Fibroblast of gingiva (primary cell): Measurements from ENCODE around the gene TOR3A.

Experiments
- DNase-seq: peaks from one replicate; pipeline ENCODE4 v3.0.0-alpha.2; 2011; ENCODE audit warnings: low read depth

Gene TOR3A

GRCh38 chr1:179066471-179066870 is 15.4 kb upstream of the TOR3A start:
- no peak for DNase-seq

DNA sequence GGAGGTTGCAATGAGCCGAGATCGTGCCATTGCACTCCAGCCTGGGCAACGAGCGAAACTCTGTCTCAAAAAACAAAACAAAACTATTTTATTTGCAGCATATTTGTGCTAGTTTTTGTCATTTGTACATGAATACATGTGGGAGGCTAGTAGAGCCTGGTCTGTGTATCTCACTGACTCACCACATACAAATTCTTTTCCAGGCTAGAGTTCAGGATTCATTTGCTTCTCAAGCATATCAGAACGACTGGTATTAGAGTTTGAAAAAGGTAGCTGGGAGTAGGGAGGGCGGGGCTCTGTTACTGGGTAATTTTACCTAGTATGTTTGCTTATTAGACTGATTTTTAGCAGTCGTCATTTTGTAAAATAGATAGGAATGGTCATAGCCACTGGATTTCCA is 4.5 kb upstream of the TOR3A start:
- peak; percentile 28 for DNase-seq

- peak; percentile 75 for DNase-seq
These were observed 2.6 kb upstream of the TOR3A start for GRCh38 chr1:179079113-179079761.

- no peak for DNase-seq
These were observed 794 bp upstream of the TOR3A start for GRCh38 chr1:179080866-179081686.

GRCh38 chr1:179082333-179082998 is 596 bp downstream of the TOR3A start:
- DNase-seq: no peak

- DNase-seq: no peak
These were observed 1.1 kb downstream of the TOR3A start for GRCh38 chr1:179082999-179083335.

DNA sequence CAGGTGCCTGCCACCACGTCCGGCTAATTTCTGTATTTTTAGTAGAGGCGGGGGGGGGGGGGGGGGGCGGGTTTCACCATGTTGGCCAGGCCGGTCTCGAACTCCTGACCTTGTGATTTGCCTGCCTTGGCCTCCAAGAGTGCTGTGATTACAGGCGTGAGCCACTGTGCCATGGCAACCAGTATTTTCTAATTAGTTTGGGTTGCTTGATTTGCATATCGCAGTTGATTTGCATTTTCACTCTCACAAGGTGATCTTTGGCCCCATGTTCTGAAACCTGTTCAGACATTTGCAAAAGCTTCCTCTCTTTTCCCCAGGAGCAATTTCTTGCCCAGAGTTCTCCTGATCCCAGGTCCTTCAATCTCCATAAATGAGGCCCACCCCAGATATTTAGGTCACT is 1.7 kb downstream of the TOR3A start:
- no peak for DNase-seq

GRCh38 chr1:179087665-179088064 is 5.8 kb downstream of the TOR3A start:
- DNase-seq: no peak

DNA sequence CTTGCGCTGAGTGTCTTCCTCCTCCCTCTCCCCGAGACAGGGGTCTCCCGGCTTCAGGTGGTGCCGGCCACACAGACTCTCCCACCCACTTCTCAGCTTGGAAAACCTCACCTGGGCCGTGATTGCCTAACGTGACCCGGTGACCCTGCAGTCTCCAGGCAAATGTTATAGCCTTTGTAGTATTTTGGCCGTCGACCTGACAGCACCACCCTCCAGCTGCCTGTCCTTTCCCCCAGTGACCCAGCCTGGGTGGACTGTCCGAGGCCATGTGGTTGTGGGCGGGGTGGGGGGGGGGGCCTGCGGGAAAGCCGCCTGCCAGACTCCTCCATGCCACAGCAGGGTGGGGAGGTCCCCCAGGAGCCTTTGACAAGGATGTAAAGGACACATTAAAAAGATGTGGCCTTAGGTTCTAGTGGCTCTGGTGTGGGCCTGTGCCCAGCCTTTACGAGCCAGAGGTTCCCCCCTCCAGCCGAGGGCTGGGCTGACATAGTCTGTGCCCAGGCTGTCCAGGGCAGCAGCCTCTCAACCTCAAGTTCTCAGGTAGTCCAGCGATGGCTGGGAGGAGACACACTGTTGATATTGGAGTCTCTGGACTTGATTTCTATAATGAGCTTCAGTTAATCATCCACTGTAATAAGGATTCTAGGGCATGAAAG is 8.1 kb downstream of the TOR3A start:
- DNase-seq: no peak

GRCh38 chr1:179090522-179090921 is 8.7 kb downstream of the TOR3A start:
- DNase-seq: no peak

DNA sequence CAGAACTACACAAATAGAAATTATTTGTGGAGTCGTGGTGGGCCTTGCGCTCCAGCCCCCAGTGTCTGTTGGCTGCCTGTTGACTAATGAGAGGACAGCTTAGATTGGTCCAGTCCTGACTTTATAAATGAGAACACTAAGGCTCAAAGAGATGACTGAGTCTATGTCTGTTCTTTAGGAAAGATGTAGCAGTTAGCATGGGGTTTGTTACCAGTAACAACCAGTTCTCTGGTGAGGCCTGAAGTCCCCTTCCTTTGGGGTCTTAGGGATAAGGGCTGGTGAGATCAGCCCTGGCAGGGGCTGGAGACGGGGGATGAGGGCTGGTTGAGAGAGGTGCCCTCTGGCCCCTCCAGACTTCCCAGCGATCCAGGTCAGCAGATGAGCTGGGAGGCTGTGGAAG is 9.1 kb downstream of the TOR3A start:
- DNase-seq: no peak

GRCh38 chr1:179091691-179092165 is 9.9 kb downstream of the TOR3A start:
- peak; percentile 99 for DNase-seq

DNA sequence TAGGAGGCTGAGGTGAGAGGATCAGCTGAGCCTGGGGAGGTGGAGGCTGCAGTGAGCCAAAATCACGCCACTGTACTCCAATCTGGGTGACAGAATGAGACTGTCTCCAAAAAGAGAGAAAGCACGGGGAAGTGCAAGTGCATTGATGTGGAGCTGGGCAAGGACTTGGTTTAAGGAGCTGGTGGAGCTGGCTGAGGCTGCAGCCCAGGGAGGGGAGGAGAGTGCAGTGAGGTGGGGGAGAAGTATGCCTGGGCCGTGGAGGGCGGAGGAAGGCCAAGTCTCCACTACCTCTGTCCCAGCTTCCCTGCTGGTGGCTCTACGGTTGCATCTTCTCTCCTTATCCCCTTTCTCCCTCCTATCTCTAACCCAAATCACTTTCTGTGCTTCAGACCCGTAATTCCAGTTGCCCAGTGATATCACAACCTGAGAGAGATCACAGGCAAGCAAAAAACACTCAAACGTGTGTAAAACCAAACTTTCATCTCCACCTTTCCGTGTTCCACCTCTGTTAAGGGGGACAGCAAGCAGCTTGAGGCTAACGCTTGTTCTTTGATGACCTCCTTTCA is 11.1 kb downstream of the TOR3A start:
- no peak for DNase-seq

GRCh38 chr1:179094818-179095217 is 12.9 kb downstream of the TOR3A start:
- no peak for DNase-seq

DNA sequence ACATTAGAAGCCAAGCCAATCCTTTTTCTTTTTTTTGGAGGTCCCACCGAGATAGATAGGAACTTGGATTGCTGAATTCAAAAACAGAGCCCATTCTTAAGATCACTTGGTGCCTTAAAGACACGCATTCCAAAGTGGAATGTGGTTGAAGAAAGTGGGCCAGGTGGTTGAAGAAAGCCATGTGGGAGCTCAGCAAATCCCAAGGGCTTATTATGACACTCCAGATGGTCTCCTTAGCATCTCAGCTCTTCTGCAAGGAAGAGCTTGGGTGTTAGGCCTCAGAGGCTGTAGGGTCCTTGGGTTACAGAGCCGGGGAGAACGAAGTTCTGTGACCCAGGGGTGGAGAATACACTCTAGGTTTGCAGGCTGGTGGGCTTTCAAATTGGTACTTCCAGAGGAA is 13.5 kb downstream of the TOR3A start:
- DNase-seq: peak; percentile 37

- no peak for DNase-seq
These were observed 14.1 kb downstream of the TOR3A start for GRCh38 chr1:179095924-179096323.

- DNase-seq: no peak
These were observed 18.0 kb downstream of the TOR3A start for GRCh38 chr1:179099891-179100290.

DNA sequence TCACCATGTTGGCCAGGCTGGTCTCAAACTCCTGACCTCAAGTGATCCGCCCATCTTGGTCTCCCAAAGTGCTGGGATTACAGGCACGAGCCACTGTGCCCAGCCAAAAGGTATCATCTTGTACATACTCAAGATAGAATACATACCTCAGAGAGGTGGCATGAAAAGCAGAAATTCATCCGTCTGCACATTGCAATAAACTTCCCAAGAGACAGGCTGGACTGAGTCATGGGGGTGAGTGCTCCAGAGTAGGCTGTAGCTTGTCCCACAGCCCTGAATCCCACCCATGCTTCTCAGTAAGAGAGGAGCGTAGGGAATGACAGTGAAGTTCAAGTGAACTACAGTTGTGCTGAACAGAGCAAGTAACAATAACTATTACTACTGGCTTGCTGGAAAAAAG is 19.7 kb downstream of the TOR3A start:
- no peak for DNase-seq

DNA sequence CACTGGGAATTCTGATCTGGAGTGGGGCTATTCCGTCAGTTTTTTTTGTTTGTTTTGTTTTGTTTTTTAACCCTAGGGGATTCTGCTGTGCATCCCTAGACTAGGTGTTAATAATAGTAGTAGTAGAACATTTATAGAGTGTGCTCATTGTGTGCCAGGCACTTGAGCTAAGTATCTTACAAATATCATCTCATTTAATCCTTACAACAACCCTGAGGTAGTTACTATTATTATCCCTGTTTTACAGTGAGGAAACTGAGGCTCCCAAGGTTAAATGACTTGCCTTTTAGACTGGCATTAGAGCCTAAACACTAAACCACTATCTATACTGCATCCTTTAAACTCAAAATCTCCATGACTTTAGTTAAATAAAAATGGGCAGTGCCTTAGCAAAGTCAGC is 22.1 kb downstream of the TOR3A start:
- no peak for DNase-seq

GRCh38 chr1:179104611-179105250 is 22.9 kb downstream of the TOR3A start:
- DNase-seq: no peak

GRCh38 chr1:179105393-179105792 is 23.5 kb downstream of the TOR3A start:
- no peak for DNase-seq
